Keratinocyte (primary cell): ENCODE data around the gene PRR5.

Experiments
- CTCF ChIP-seq, 3 experiments: IDR thresholded peaks in 1 of 3; conservative IDR thresholded peaks in 1 of 3; optimal IDR thresholded peaks in 1 of 3; 2 replicates in 2 of 3; 3 replicates in 1 of 3; pipeline versions ENCODE3 to v1.5.1; 2011; ENCODE audit warnings: low read length in 3 of 3, mild to moderate bottlenecking in 3 of 3, moderate library complexity in 2 of 3, control low read depth in 1 of 3, inconsistent platforms in 1 of 3; ENCODE audit not compliant: insufficient read depth in 2 of 3; ENCODE audit errors: extremely low read depth in 1 of 3
- EZH2 ChIP-seq: IDR thresholded peaks from one replicate; pipeline ENCODE4 v1.6.1; 2012; ENCODE audit warnings: inconsistent platforms, mild to moderate bottlenecking, low read length, moderate library complexity

DNA sequence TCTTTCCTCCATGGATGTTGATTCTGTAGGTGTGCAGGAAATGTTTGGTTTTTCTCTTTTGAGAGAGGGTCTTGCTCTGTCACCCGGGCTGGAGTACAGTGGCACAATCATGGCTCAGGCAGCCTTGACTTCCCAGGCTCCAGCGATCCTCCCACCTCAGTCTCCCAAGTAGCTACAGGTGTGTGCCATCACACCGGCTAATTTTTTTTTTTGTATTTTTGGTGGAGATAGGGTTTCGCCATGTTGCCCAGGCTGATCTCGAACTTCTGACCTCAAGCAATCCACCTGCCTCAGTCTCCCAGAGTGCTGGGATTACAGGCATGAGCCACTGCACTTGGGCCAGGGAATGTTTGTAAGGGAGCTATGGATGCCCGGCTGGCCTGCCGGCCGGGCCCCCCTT lies 4.5 kb downstream of the PRR5 start:
- TF ChIP-seq CTCF (optimal IDR thresholded peaks at IDR 0.05 in 1 of 3, IDR thresholded peaks at IDR 0.05 in 1 of 3, conservative IDR thresholded peaks at IDR 0.05 in 1 of 3; ENCODE audit: extremely low read depth in 1 of 3, insufficient read depth in 2 of 3, low read length in 3 of 3), result no peak
- no peak for TF ChIP-seq EZH2
